Fibroblast of gingiva (primary cell): ENCODE data around the gene AGTRAP.
A peak's percentile ranks its signal among the peaks of the same experiment; 100 is the strongest.

Source experiments
- DNase-seq: peaks from one replicate; pipeline ENCODE4 v3.0.0-alpha.2; 2011; ENCODE audit warnings: low read depth

The AGTRAP gene

GRCh38 chr1:11764115-11764514 lies 28.2 kb downstream of the AGTRAP start:
- no peak for DNase-seq

GRCh38 chr1:11764519-11764918 lies 28.6 kb downstream of the AGTRAP start:
- no peak for DNase-seq

DNA sequence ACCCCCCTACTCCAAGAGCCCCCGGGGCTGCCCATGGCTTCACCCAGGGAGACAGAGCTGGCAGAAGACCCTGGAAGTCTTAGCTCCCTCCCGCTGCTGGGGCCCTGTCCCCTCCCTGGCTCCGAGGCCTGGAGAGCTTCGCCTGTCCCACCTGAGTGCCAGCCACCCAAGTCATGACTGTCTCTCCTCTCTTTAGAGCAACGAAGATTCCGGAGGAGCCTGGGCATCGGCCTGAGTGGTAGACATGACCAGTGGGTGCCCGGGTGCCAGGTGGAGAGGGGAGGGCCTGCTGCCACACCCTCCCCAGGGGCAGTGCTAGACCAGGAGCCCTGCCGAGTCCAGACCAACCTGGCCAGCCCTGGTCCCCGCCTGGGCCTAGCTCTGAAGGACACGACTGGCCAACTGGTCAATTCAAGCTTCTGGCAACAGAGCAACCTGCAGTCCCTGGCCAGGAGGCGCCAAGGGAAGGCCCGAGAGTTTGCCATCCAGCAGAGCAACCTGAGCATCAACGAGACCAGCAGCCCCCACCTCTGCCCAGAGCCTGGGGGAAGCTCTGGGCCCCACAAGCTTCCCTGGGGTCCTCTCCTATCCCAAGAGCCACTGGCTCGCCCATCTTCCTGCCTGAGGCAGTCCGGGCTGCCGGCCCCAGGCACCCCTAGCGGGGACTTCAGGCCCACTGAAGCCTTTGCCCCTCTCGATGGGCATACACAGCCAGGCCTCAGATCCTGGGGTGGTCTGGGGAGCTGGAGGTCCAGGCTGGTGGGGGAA lies 29.9 kb downstream of the AGTRAP start:
- no peak for DNase-seq

GRCh38 chr1:11766429-11766776 lies 30.5 kb downstream of the AGTRAP start:
- no peak for DNase-seq

DNA sequence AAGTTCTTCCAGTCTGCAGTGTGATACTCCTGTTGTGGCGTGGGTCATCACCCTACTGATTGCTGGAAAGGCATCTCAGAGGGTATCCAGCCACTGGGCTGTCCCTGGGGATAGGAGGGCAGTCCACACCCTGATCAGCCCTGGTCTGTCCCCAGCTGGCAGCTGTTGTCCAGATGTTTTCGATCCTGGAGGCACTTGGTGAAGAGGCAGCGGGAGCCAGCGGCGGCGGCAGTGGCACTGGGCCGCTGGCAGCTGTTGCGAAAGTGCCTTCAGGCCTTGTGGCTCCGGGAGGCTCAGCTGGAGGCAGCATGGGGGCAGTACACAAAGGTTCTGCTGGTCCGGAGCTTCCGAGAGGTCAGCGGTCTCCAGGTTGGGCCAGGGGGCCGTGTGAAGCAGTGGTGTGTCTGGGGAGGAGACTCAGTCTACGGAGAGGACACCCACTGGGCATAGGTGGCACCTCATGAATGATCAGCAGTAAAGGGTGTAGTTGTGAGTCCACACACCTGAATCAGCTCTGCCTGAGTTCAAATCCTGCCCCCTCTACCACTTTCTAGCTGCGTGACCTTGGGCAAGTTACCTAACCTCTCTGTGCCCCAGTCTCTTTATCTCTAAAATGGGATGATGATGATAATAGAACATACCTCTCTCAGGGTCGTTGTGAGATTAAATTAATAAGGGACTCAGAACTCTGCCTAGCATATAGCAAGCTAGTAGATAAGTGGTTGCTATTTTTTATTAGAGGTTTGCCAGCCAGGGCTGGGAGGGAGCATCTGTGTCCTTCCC lies 32.2 kb downstream of the AGTRAP start:
- peak; percentile 80 for DNase-seq

- peak; percentile 19 for DNase-seq
These were observed 32.9 kb downstream of the AGTRAP start for GRCh38 chr1:11768821-11769220.

GRCh38 chr1:11769274-11769673 lies 33.3 kb downstream of the AGTRAP start:
- DNase-seq, result no peak

- DNase-seq, result peak; percentile 27
These were observed 34.1 kb downstream of the AGTRAP start for GRCh38 chr1:11770011-11770410.

- no peak for DNase-seq
These were observed 35.6 kb downstream of the AGTRAP start for GRCh38 chr1:11771481-11772043.

DNA sequence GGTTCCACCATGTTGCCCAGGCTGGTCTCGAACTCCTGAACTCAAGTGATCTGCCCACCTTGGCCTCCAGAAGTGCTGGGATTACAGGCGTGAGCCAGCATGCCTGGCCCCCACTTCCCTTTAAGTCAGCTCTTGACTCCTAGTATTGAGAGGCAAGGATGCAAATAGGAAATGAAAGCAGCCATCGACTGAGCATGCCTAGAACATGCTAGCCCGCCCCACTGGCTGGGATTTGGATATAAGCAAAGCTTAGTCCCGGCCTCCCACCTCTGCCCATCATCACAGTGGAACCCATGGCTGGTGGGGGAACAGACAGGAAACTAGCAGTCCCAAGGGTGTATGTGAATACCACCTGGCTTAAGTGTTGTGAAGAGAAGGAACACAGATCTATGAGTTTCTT lies 36.5 kb downstream of the AGTRAP start:
- no peak for DNase-seq

GRCh38 chr1:11774753-11775152 lies 38.8 kb downstream of the AGTRAP start:
- DNase-seq, result no peak

DNA sequence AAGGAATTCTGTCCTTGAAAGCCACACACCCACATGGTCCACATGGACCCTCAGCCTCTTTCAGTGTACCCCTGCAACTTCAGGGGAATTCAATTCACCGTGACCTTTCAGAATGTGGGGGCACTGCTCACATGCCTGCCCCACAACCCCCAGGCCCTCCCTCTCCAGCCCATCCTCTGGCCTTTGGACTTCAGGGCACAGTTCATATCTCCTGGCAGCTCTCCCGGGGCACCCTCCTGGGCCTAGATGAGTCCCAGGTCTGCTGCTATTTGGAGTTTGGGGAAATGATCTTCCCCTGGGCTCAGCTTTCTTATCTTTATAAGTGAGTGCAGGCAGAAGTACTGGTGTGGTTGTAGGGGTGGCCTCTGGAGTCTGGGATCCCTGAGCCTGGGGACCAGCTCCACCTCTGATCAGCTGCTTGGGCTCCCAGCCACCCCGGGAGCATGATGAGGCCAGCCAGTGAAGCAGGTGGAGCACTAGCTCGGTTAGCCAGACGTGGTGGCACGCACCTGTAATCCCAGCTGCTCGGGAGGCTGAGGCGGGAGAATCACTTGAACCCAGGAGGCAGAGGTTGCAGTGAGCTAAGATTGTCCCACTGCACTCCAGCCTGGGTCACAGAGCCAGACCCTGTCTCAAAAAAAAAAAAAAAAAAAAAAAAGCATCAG lies 41.9 kb downstream of the AGTRAP start:
- DNase-seq, result no peak

GRCh38 chr1:11778336-11778735 lies 42.4 kb downstream of the AGTRAP start:
- no peak for DNase-seq

GRCh38 chr1:11778844-11779623 lies 43.1 kb downstream of the AGTRAP start:
- DNase-seq, result no peak

GRCh38 chr1:11779715-11780379 lies 43.9 kb downstream of the AGTRAP start:
- DNase-seq, result no peak

DNA sequence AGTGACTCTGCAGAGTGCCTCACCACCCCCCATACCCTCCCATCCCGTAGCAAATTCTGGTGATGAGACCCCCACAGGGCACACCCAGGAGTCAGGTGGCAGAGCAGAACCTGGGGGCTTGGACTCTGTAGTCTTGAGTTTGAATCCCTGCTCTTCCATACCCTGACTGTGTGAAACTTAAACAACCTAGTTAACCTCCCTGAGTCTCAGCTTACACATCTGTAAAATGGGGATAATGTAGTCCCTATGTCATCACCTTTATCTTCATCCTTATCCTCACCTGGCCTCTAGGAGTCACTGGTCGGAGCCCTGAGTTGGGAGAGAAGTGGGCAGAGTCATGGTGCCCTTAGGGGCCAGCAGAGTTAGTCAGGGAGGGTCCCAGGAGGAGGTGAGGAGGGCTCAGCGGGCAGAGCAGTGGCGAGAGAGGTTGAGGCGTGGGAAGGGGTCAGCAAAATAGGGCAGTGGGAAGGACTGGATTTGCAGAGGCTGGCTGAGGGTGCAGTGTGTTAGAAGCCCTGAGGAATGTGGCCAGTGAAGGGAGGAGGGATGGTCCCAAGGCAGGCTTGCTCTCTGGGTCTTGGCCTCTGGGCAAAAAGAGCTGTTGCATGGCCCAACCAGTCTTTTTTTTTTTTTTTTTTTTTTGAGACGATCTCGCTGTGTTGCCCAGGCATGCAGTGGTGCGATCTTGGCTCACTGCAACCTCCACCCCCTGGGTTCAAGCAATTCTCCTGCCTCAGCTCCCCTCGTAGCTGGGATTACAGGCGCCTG lies 44.6 kb downstream of the AGTRAP start:
- no peak for DNase-seq

DNA sequence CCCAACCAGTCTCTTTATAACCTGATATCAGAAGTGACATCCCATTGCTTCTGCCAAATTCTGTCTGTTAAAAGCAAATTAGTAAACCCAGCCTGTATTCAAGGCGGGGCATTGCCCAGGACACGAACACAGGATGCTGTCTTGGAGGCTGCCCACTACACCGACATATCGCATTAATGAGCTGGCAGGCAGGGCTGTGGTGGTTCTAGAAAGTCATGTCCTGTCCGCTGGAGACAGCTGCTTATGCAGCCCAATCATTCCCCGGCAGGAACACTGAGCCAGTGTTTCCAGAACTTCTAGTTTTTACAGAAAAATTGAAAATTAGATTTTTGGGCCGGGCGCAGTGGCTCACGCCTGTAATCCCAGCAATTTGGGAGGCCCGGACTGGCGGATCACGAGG lies 45.4 kb downstream of the AGTRAP start:
- DNase-seq, result peak; percentile 19

DNA sequence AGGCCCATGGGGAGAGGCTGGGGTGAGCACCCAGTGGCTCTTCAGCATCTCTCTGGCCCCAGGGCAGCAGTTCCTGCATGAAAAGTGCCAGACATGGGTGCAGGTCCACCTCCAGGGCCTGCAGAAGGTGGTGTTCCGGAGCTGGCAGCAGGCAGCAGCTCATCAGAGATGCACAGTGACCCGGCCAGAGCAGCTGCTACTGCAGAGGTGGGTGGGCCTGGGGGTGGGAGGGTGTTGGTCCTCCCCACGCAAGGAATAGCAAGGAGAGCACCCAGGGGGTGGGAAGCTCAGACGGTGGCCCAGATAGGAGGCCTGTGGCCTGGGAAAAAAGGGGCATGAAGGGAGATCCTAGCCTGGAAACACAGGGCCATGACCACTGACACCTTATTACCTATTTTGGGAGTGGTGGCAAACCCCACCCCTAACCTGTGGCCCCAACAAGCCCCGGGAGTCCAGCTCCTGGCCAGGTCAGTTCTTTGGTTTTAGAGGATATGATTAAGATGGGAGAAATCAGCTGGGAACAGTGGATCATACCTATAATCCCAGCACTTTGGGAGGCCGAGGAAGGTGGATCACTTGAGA lies 46.3 kb downstream of the AGTRAP start:
- no peak for DNase-seq

DNA sequence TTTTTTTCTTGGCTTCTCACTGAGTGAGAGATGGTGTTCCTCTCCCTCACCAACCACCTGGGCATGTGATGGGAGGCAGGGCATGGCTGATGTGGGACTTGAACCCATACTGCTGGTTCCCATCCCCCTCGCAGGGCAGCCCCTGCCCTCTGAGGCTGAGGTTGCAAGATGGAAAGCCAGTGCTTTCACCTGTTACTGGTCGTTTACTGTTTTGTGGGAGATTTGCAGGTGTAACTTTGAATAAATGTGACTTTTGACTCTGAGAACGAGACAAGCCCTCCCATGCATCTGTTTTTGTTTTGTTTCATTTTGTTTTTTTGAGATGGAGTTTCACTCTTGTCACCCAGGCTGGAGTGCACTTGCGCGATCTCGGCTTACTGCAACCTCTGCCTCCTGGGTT lies 47.6 kb downstream of the AGTRAP start:
- no peak for DNase-seq
